Muscle of back (tissue), 13 donors: ENCODE measurements around the gene BUB1B. TPM values are rescaled to one million over a fixed set of nuclear protein-coding genes. Genes with fewer than 3 reads are reported as not detected.
"Not testable (repeated sequence)": the region's sequence is repeated elsewhere in the genome, so short reads cannot be mapped to it uniquely, and the experiment has no call there.

Source experiments
- DNase-seq, 3 donors: peaks; one replicate each; pipeline versions ENCODE4 v3.0.0 to v3.0.0-alpha.2; 2013
- long read RNA-seq, 9 donors: transcript quantifications; one replicate each; lab custom pipeline, GENCODE V29; 2026
- polyA plus RNA-seq, 10 donors: library from polyadenylated mRNA; unstranded; fragments of 120-200 nt; gene quantifications; one replicate each; pipeline ENCODE4 v1.2.1, GENCODE V29; 2013; ENCODE audit not compliant: insufficient read length in 10 of 10

Gene BUB1B, protein sequence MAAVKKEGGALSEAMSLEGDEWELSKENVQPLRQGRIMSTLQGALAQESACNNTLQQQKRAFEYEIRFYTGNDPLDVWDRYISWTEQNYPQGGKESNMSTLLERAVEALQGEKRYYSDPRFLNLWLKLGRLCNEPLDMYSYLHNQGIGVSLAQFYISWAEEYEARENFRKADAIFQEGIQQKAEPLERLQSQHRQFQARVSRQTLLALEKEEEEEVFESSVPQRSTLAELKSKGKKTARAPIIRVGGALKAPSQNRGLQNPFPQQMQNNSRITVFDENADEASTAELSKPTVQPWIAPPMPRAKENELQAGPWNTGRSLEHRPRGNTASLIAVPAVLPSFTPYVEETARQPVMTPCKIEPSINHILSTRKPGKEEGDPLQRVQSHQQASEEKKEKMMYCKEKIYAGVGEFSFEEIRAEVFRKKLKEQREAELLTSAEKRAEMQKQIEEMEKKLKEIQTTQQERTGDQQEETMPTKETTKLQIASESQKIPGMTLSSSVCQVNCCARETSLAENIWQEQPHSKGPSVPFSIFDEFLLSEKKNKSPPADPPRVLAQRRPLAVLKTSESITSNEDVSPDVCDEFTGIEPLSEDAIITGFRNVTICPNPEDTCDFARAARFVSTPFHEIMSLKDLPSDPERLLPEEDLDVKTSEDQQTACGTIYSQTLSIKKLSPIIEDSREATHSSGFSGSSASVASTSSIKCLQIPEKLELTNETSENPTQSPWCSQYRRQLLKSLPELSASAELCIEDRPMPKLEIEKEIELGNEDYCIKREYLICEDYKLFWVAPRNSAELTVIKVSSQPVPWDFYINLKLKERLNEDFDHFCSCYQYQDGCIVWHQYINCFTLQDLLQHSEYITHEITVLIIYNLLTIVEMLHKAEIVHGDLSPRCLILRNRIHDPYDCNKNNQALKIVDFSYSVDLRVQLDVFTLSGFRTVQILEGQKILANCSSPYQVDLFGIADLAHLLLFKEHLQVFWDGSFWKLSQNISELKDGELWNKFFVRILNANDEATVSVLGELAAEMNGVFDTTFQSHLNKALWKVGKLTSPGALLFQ
- 10 to 100 TPM; 10.5 to 23.3 (median 14.1) TPM for polyA plus RNA-seq
- long read RNA-seq, donor 1 = 0 reads
- long read RNA-seq, donor 2 = 0 reads
- long read RNA-seq, donor 3 = 0 reads
- long read RNA-seq, donor 4, partial matches to known transcripts = 0 of 1 reads
- long read RNA-seq, donor 4, other reads (novel, unspliced or antisense) = 0 of 1 reads
- long read RNA-seq, donor 5 = 0 reads
- long read RNA-seq, donor 6, partial matches to known transcripts = 0 of 1 reads
- long read RNA-seq, donor 6, other reads (novel, unspliced or antisense) = 0 of 1 reads
- long read RNA-seq, donor 7, partial matches to known transcripts = 0 of 2 reads
- long read RNA-seq, donor 7, other reads (novel, unspliced or antisense) = 0 of 2 reads
- long read RNA-seq, donor 8 = 0 reads
- long read RNA-seq, donor 9, partial matches to known transcripts = 0 of 3 reads
- long read RNA-seq, donor 9, other reads (novel, unspliced or antisense) = 0 of 3 reads

DNA sequence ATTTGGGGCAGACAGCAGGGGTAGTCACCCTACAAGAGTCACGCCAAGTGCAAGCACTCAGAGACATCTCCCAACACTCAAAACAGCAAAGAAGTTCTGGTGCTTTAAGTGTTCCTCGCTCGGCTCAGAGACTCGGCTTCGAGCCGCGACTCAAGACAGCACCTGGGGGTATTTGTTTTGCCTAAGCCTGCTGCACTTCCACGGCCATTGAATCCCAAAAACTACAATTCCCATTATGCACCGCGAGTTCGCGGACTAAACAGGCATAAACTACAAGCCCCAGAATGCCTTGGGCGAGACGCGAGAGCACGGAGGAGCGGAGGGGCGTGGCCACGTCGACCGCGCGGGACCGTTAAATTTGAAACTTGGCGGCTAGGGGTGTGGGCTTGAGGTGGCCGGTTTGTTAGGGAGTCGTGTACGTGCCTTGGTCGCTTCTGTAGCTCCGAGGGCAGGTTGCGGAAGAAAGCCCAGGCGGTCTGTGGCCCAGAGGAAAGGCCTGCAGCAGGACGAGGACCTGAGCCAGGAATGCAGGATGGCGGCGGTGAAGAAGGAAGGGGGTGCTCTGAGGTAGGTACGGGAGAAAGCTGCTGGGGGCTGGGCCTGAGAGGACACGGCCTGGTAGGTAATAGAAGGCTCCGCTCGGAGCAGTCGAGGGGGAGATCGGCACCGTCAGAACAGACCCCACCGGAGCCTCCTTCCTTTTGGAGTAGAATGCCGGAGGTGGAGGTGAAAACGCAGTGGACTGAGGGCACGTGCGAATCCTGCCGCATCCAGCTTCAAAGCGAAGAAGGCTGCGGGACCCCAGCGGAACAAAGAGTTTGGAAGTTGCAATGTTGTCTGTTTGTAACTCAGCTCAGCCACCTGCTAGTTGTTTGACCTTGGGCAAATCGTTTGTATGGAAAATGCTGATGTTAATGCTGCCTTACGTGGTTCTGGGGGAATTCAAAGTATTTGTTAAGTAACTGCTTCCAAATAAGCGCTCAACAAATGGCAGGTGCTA, at the start of gene BUB1B:
Gene BUB1B, plus strand, starts transcription at position 381 of the 1,000 bp plus-strand sequence. Its CDS starts 152 bp downstream, at position 533.
- DNase-seq = peak; percentile 93 to 97 (median 95)

DNA sequence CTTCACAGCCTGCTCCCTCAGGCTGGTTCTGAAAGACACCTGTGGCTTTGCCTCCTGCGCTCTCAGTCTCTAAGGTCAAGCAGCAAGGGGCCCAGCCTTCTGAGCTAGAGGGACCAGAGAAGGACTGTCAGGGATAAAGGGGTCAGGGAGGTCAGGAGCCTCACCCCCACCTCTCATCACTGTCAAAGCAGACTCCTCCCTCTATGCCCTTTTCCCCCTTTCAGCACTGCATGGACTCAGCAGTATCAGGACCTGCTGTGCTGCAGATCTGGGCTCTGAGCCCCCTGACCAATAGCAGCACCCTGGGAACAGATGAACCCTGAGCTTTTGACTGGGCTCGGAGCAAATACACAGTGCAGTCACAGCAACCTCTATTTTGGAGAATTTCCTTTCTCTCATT, 49.0 kb upstream of the BUB1B start:
- DNase-seq = no peak

DNA sequence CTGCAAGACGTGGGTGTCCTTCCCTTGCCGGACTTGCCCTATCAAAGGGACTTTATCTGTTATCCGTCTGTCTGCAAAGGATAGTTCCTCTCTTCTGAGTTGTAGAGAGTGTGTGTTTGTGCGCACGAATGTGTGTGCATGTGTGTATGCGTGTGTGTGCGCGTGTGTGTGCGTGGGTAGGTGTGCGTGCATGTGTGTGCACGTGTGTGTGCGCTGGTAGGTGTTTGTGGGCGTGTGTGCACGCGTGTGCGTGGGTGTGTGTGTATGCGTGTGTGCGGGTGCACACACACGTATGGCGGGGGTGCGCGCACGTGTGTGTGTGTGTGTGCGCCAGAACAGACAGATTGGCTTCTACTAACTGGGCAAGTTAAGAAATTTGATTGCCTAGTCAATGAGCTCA, 48.1 kb upstream of the BUB1B start:
- no peak for DNase-seq

DNA sequence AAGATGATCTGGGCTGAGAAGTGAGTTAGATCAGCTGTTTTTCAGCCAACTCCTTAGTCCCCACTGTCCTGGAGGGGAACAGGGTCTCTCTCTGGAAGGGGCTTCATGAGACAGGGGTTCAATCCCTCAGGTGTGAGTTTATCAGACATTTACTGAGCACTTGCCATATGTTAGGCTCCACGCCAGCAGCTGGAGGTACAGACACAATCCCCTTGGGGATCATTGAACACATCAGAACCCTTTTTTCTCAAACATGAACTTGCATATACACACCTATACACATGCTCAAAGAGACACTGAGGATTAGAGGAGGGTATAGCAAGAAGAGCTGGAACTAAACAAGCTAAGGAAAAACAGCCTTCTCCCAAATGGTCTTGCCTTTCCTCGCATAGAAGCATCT, 46.7 kb upstream of the BUB1B start:
- DNase-seq = no peak

DNA sequence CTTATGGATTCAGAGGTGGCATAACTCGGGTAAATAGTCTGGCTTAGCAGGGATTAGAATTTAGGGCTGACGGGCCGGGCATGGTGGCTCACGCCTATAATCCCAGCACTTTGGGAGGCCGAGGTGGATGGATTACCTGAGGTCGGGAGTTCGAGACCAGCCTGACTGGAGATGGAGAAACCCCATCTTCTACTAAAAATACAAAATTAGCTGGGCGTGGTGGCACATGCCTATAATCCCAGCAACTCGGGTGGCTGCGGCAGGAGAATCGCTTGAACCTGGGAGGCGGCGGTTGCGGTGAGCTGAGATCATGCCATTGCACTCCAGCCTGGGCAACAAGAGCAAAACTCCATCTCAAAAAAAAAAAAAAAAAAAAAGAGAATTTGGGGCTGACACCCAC, 45.8 kb upstream of the BUB1B start:
- DNase-seq = not testable (repeated sequence)

DNA sequence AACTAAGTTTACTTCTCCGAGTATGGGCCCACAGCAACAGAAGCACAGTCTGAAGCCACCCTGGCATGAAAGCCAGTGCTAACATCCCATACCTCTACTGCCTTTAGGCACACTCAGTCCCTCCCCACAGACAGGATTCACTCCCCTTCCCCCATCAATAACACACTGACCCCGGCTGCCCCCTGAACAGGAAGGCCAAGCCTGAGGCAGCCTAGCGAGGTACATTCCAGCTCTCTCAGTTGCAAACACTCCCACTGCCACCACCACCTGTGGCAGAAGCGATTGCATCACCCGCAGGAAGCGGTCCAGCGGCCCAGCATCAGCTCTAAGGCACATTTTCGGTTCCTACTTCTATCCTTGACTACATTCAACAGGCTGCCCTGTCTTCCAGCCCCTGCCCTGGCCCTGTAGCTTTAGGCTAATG, 45.2 kb upstream of the BUB1B start:
- peak in 1 of 3 donors; percentile 22 for DNase-seq

DNA sequence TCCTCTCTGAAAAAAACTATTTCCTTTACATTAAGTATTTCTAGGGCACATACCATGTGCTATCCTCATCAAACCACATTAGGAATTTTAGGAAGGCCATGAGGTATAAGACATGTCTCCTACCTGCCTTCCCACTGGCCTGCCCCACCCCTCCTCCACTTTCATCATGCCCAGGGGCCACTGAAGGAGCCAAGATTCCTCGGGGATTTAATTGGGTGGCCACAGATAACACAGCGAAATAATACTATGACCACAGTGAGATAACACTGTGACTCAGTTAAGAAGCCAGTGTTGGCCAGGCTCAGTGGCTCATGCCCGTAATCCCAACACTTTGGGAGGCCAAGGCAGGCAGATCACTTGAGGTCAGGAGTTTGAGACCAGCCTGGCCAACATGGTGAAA, 42.4 kb upstream of the BUB1B start:
- DNase-seq = no peak

DNA sequence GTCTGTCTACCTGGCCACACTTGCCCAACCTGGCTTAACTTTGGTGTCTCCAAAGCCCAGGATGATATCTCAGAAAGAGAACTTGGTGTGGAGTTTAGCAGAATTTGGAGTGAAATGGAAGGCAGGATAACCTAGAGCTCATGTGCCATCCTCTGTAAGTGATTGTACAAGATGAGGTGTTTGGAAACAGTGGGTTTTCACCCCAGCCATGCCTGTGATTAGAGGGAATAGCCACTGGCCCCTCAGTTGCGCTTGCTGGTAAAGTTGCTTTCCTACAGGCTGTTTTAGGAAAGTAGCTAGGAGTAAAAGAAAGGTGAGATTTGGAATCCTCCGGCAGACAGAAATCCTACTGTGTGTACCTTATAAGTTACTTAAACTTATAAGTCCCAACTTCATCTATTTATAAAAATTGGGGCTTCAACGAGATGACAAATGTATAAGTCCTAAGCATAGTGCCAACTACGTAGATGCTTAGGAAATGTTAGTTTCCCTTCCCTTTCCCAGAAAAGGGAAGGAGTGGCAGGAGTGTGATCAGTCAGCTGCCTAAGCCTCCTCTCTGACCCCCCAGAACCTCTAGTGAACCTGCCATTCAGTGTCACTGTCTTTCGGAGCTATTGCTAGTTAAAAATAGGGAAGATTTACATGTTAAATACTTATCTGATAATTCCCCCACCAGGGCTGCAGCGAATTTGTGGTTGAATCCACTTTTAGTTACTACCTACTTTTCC, 38.8 kb upstream of the BUB1B start:
- DNase-seq = no peak

DNA sequence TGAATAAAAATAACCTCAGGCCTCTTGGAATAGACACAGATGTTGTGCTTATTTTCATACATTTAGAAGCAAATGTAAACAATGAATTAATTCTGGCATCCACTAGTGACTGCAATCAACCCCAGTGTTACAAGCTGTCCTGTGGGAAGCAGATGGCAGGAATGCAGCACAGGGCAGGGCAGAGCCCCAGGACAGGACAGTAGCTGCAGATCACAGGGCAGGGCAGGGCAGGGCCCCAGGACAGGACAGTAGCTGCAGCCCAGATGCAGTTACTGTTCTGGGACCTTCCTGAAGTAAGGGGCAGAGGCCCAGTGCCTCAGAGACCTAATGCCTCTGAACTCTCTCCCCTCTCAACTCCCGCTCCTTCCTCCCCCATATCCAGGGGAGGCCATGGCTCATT, 37.9 kb upstream of the BUB1B start:
- DNase-seq = not testable (repeated sequence)

DNA sequence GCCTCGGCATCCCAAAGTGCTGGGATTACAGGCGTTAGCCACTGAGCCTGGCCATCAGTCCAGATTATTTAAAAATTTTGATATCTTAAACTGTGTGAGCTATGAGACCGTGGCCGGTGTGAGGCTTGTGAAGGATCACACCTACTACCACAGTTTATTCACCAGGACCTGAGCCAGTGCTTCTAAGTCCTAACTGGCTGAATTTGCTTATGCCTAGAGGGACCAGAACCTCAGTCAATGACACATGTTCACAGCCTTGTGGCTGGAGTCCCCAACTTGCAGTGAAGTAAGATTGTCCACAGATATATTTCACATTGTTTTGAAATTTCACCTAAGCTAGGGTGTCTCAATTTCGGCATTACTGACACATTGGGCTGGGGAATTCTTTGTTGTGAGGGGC, 37.0 kb upstream of the BUB1B start:
- not testable (repeated sequence) for DNase-seq

DNA sequence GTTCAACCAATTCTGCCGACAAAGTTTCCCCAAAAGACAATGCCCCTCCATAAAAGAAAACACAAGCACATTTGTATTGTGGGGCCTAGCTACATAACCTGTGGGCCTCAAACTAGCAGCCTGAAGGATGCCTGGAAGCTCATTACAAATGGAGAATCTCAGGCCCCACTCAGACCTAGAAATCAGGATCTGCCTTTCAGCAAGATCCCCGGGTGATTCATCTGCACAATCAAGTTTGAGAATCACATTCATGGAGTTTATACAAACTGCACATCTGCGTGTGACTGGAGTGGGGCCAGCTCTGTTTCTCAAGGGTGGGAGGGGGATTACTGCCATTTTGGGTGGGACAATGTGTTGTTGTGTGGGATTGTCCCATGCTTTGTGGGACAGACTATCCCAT, 36.5 kb upstream of the BUB1B start:
- not testable (repeated sequence) for DNase-seq

DNA sequence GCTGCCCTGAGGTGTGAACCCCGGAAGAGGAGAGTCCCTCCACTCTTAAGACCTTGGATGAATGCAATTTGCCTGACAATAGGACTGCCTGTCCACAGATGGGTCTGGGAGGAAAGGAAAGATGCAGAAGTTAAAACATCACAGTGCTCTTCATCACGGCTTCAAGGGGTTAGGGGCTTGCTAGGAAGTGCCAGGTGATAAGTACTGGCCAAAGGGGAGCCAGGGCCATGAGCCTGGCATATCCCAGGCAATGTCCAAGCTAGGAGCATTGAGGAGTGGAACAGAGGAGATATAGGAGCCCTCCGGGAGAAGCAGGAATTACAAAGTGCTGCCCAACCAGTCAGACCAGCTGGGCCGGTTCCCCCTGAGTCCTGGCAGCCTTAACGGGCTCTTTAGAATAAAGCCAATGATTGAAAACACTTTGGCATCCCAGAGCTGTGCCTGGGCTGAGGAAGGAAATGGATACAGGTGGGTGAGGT, 36.0 kb upstream of the BUB1B start:
- DNase-seq = not testable (repeated sequence)

DNA sequence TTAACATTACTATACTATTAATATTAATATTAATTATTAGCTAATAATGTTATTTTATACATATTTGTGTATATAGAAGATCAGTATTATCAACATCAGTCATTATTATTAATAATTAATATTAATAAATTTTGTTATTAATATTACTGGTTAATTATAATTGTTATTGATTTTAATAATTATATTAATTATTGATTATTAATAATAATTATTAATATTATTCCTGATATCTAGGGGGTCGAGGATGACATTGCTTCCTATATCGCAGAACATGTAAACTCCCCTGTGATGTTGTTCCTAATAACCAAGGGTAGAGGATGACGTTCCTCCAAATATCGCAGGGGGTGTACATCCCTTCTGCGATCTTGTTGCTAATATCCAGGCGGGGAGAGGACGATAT, 34.9 kb upstream of the BUB1B start:
- DNase-seq = no peak

DNA sequence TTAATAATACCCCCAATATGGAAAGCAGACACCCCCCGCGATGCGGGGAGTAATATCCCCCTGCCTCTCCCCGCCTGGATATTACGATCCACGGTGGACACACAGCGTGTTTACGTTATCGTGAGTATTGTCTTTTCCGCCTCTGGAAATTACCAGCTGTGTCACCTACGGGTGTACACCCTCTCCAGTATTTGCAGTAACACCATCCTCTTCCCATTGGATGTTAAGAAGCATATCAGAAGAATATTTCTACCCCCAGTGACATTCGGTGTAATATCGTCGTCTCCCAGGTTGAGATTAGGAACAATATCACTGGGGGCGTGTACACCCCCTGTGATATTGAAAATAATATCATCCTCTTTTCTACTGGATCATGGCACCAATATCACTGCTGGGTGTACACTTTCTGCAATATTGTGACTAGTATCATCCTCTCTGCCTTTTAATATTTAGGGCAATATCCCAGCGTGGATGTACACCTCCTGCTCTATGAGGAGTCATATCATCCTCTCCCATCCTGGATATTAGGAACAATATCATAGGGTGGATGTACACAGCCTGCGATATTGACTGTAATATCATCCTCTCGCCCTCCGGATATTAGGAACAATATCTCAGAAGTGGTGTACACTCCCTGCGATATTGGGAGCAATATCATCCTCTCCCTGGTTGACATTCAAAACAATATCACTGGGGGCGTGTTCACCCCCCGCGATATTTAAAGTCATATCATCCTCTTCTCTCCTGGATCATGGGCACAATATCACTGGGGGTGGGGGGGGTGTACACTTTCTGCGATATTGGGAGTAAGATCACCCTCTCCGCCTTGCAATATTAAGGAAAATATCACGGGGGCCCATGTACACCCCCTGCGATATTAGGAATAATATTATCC, 31.9 kb upstream of the BUB1B start:
- DNase-seq = no peak

DNA sequence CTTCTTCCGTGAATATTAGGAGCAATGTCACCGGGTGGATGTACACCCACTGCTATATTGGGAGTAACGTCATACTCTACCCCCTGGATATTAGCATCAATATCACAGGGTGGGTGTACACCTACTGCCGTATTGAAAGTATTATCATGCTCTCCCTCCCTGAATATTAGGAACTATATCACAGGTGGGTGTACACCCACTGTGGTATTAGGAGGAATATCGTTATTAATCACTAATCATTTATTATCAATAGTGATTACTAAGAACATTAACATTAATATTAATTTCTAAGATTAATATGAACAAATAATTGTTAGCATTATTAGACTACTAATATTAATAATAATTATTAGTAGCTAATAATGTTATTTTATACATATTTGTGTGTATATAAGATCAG, 30.8 kb upstream of the BUB1B start:
- DNase-seq = no peak

DNA sequence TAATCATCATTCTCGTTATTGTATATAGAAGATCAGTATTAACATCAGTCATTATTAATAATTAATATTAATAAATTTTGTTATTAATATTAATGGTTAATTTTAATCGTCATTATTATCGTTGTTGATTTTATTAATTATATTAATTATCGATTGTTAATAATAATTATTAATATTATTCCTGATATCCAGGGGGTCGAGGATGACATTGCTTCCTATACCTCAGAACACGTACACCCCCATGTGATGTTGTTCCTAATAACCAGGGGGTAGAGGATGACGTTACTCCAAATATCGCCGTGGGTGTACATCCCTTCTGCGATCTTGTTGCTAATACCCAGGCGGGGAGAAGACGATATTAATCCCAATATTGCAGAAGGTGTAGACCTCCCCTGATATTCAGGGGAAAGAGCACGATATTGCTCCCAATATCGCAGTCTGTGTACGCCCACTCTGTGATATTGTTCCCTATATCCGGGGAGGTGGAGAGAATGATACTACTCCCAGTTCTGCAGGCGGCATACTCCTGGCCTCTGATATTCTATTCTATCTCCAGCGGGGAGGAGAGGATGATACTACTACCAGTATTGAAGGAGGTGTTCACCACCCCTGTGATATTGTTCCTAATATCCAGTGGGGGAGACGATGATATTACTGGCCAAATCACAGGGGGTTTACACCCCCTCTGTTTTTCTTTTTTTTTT, 29.9 kb upstream of the BUB1B start:
- no peak for DNase-seq

DNA sequence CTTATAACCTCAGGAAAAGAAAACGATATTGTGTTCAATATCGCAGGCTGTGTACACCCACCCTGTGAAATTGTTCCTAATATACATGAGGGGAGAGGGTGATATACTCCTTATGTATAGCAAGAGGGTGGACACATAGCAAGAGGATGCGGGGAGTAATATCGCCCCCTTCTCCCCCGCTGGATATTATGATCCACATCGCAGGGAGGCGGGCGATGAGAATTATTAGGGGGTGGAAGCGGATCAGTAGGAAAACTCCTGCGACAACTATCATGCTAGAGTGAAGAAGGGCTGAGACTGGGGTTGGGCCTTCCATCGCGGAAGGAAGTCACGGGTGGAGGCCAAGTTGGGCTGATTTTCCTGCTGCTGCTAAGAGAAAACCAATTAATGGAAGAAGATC, 27.3 kb upstream of the BUB1B start:
- no peak for DNase-seq

DNA sequence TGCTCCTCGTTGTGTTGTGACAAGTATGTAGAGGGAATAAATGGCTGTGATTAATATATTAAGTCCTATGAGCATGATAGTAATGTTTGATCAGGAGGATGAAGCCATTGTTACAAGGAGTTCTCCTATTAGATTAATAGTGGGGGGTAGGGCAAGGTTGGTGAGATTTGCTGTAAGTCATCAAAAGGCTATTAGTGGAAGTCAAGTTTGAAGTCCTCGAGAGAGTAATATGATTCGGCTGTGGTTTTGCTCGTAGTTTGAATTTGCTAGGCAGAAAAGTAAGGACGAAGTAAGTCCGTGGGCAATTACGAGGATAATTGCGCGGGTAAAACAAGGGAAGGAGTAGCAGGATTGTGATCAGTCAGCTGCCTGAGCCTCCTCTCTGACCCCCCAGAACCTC, 26.0 kb upstream of the BUB1B start:
- no peak for DNase-seq
